Subcutaneous abdominal adipose tissue (tissue), 5 donors: ENCODE measurements around the gene BMPR2.
"Not testable (repeated sequence)": the region's sequence is repeated elsewhere in the genome, so short reads cannot be mapped to it uniquely, and the experiment has no call there.

Experiments used
- H3K27ac ChIP-seq: one replicate; pipeline ENCODE4 v1.7.0; 2013; ENCODE audit warnings: low read depth, mild to moderate bottlenecking, inconsistent platforms, low read length, moderate library complexity
- H3K27me3 ChIP-seq, 5 donors: one replicate each; pipeline ENCODE4 v1.7.0; 2013; ENCODE audit warnings: low read length in 5 of 5, inconsistent platforms in 1 of 5; ENCODE audit not compliant: control insufficient read depth in 5 of 5, insufficient read depth in 4 of 5
- H3K36me3 ChIP-seq, 5 donors: one replicate each; pipeline ENCODE4 v1.7.0; 2013; ENCODE audit warnings: low read length in 5 of 5; ENCODE audit not compliant: control insufficient read depth in 5 of 5, insufficient read depth in 5 of 5
- H3K4me1 ChIP-seq, 5 donors: one replicate each; pipeline ENCODE4 v1.7.0; 2013; ENCODE audit warnings: low read length in 5 of 5, mild to moderate bottlenecking in 3 of 5, moderate library complexity in 1 of 5; ENCODE audit not compliant: control insufficient read depth in 5 of 5, insufficient read depth in 5 of 5
- H3K4me3 ChIP-seq, 5 donors: one replicate each; pipeline ENCODE4 v1.7.0; 2013; ENCODE audit warnings: low read length in 5 of 5, low read depth in 1 of 5
- H3K9ac ChIP-seq, 5 donors: one replicate each; pipeline ENCODE4 v1.7.0; 2013; ENCODE audit warnings: low read length in 5 of 5, mild to moderate bottlenecking in 4 of 5, moderate library complexity in 3 of 5
- H3K9me3 ChIP-seq, 5 donors: one replicate each; pipeline ENCODE4 v1.7.0; 2013; ENCODE audit warnings: low read length in 5 of 5; ENCODE audit not compliant: control insufficient read depth in 5 of 5
- donor health status: healthy.
- donor health status: healthy.
- donor health status: healthy.
- donor health status: healthy.
- donor health status: healthy.

Gene BMPR2

GRCh38 chr2:202575194-202575593, 199.1 kb downstream of the BMPR2 start:
- H3K36me3 ChIP-seq, H3K27me3 ChIP-seq, H3K9me3 ChIP-seq, H3K27ac ChIP-seq, H3K4me1 ChIP-seq, H3K9ac ChIP-seq, H3K4me3 ChIP-seq: not testable (repeated sequence)

- no peak overlapping the region for H3K4me3 ChIP-seq
- no peaks in the 10 kb centered on the region for H3K9me3 ChIP-seq
- no peaks in the 10 kb centered on the region for H3K36me3 ChIP-seq
- H3K9ac ChIP-seq: no peak overlapping the region
- H3K27ac ChIP-seq: no peak overlapping the region
- no peaks in the 10 kb centered on the region for H3K27me3 ChIP-seq
- H3K4me1 ChIP-seq: no peaks in the 10 kb centered on the region
Measured at GRCh38 chr2:202577250-202578183, 201.4 kb downstream of the BMPR2 start.

DNA sequence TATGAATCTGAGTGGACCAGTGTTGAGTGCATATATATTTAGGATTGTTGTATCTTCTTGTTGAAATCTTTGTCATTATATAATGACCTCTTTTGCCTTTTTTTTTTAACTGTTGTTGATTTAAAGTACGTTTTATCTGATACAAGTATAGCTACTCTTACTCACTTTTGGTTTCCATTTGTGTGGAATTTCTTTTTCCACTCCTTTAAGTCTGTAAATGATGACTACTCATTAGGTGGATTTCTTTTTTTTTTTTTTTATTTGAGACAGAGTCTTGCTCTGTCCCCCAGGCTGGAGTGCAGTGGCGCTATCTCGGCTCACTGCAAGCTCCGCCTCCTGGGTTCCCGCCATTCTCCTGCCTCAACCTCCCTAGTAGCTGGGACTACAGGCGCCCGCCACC, 206.7 kb downstream of the BMPR2 start:
- not testable (repeated sequence) for H3K36me3 ChIP-seq, H3K9me3 ChIP-seq, H3K27ac ChIP-seq, H3K4me3 ChIP-seq, H3K4me1 ChIP-seq, H3K9ac ChIP-seq, H3K27me3 ChIP-seq

GRCh38 chr2:202583709-202584219, 207.6 kb downstream of the BMPR2 start:
- Histone ChIP-seq H3K4me3 (no peak overlapping the region), H3K4me1 (peaks cover 3 to 5% (median 5%) of the 10 kb centered on the region in 5 donors), H3K9ac (no peak overlapping the region), H3K27me3 (no peaks in the 10 kb centered on the region), H3K27ac (no peak overlapping the region), H3K36me3 (no peaks in the 10 kb centered on the region), H3K9me3 (peaks cover 0 to 3% (median 0%) of the 10 kb centered on the region in 5 donors)

- no peaks in the 10 kb centered on the region for H3K36me3 ChIP-seq
- H3K4me1 ChIP-seq: peaks cover 5 to 9% (median 8%) of the 10 kb centered on the region in 5 donors
- H3K27ac ChIP-seq: no peak overlapping the region
- peak overlapping the region in 1 of 5 donors; percentile 31 for H3K9ac ChIP-seq
- H3K9me3 ChIP-seq: peaks cover 0 to under 1% (median 0%) of the 10 kb centered on the region in 5 donors
- H3K27me3 ChIP-seq: no peaks in the 10 kb centered on the region
- H3K4me3 ChIP-seq: peak overlapping the region; percentile 53 to 59 (median 57)
Measured at GRCh38 chr2:202588647-202589581, 212.8 kb downstream of the BMPR2 start.

DNA sequence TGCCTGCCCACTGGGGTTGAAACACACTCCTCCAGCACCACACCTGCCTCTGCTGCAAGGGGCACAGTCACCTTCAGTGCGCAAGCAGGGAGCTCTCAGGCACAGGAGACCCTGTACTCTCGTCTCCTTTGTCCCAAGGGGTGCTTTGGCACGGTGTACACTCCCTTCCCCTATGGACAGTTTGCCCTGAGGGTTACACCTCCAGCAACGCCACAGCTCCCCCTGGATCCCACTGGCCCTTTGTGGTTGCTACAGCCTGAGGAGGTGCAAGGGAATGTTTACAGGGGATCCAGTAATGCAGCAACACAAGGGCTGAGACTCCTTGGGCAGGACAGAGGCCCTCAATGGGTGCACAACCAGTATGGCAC, 213.4 kb downstream of the BMPR2 start:
- Histone ChIP-seq H3K4me3 (no peak overlapping the region), H3K27ac (no peak overlapping the region), H3K9me3 (no peaks in the 10 kb centered on the region), H3K36me3 (no peaks in the 10 kb centered on the region), H3K4me1 (peaks cover 5 to 9% (median 8%) of the 10 kb centered on the region in 5 donors), H3K9ac (no peak overlapping the region), H3K27me3 (no peaks in the 10 kb centered on the region)

DNA sequence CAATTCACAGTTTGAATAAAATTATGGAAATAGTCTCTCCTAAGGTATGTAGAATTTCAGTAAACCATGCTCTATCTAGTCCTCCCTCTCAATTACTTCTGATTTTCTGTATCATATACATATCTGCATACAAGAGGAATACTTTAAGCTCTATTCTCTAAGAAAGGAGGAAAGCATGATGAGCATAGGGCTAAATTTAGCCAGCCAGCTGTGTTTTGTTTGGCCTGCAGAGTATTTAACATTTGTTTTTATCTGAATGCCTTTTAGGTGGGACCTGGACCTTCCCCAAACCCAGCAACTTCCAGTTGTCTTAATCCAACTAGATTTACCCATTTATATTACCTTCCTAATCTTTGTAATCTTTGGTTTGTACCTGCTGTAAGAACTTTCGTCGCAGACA, 216.4 kb downstream of the BMPR2 start:
- Histone ChIP-seq H3K9me3 (no peaks in the 10 kb centered on the region), H3K27me3 (no peaks in the 10 kb centered on the region), H3K4me1 (peaks cover 5 to 9% (median 8%) of the 10 kb centered on the region in 5 donors), H3K4me3 (no peak overlapping the region), H3K9ac (no peak overlapping the region), H3K27ac (no peak overlapping the region), H3K36me3 (no peaks in the 10 kb centered on the region)

- no peak overlapping the region for H3K9ac ChIP-seq
- H3K9me3 ChIP-seq: no peaks in the 10 kb centered on the region
- no peaks in the 10 kb centered on the region for H3K36me3 ChIP-seq
- H3K4me3 ChIP-seq: no peak overlapping the region
- peaks cover 0 to 3% (median 0%) of the 10 kb centered on the region in 5 donors for H3K4me1 ChIP-seq
- H3K27ac ChIP-seq: no peak overlapping the region
- H3K27me3 ChIP-seq: no peaks in the 10 kb centered on the region
Measured at GRCh38 chr2:202599105-202599504, 223.0 kb downstream of the BMPR2 start.

- Histone ChIP-seq H3K36me3 (no peaks in the 10 kb centered on the region), H3K9ac (no peak overlapping the region), H3K27ac (no peak overlapping the region), H3K27me3 (no peaks in the 10 kb centered on the region), H3K4me1 (peaks cover 0 to 3% (median 0%) of the 10 kb centered on the region in 5 donors), H3K4me3 (no peak overlapping the region), H3K9me3 (no peaks in the 10 kb centered on the region)
Measured at GRCh38 chr2:202599911-202600310, 223.8 kb downstream of the BMPR2 start.

GRCh38 chr2:202604699-202605098, 228.6 kb downstream of the BMPR2 start:
- Histone ChIP-seq H3K4me3 (no peak overlapping the region), H3K4me1 (peaks cover 0 to 3% (median 0%) of the 10 kb centered on the region in 5 donors), H3K27me3 (no peaks in the 10 kb centered on the region), H3K9ac (no peak overlapping the region), H3K36me3 (no peaks in the 10 kb centered on the region), H3K27ac (no peak overlapping the region), H3K9me3 (no peaks in the 10 kb centered on the region)
